Measurements from ENCODE around the gene IARS2.
A peak's percentile ranks its signal among the peaks of the same experiment; 100 is the strongest.
"Not testable (repeated sequence)": the region's sequence is repeated elsewhere in the genome, so short reads cannot be mapped to it uniquely, and the experiment has no call there.

The IARS2 gene

DNA sequence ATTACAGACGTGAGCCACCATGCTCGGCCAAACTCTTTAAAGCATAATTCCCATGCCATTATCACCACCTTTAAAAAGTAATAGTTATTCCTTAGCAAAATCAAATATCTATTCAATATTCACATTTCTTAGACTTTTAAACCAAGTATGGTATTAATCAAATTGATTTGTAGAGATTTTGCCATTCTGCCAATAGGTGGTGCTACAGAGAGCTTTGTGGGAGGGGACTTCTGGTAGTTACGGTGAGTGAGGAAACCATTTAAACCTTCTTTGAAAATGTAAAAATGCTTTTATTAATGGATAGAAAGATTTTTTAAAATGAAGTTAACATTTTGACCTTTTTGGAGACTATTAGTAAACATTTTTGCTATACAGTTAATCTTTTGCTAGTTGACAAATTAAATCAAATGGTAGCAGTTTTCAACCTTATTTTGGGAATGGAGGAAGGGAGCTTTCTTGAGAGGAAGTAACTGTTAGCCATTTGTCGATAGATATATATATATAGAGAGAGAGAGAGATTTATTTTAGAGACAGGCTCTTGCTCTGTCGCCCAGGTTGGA, 19.3 kb downstream of the IARS2 start:
- DNase-seq = peak; percentile 53

DNA sequence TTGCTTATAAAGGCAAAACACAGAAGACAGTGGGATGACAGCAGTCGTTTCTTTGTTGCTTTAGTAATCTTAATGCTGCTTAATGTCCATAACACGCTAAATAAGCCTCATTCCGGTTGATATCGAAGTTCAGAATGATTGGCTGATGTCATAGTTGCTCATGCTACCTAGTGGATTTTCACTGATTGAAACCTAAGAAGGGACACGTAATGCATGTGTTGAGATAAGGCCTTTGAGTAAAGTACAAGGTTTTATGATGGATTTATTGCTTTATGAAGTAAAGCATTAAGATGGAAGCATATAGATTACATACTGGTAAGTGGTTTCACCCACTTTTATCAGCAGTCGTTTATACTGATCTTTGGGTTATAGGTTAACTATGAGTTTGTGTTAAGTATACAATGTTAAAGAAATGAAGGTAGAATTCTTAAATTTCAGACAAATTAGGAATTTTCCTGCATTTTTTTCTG, 25.1 kb downstream of the IARS2 start:
- no peak for DNase-seq

DNA sequence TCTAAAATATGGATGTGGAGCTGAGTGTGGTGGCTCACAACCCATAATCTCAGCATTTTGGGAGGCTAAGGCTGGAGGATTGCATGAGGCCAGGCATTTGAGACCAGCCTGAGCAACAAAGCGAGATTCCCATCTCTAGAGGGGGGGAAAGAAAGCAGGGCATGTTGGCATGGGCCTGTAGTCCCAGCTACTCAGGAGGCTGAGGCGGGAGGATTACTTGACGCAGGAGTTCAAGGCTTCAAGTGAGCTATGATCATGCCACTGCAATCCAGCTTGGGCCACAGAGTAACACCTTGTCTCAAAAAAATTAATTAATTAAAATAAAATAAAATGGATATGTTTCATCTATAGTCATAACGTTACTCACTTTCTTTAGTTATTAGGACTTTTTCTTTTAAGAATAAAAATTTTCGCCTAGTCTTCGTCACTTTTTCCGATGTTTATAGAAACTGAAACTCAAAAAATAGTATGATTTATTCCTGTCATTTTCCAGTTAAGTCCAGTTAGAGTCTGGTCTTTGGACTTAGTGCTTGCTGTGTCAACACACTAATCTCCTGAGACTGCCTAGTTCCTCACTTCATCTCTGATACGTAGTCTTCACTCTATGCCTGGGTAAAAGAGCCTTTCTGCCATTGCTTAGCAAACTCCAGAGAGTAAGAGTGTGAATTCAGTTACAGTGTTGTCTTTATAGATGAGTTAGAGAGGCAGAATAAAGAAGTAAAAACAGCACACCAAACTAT, 28.0 kb downstream of the IARS2 start:
- DNase-seq = no peak

DNA sequence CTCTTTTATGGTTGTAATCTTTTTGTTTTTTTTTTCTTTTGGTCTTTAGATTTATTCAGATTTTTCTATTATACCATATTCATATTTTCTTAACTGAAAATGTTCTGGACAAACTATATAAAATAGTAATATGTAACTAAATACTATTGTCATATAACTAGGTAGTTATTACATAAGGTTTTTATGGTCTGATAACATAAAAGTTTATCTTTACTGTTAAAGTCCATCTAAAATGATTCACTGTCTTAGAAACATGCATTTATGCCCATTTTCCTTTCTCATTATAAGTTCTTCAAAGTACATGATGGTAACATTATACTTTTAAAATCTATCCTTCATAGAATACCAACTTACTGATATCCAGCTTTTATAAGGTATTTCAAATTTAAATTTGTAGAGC, 29.1 kb downstream of the IARS2 start:
- DNase-seq = no peak

DNA sequence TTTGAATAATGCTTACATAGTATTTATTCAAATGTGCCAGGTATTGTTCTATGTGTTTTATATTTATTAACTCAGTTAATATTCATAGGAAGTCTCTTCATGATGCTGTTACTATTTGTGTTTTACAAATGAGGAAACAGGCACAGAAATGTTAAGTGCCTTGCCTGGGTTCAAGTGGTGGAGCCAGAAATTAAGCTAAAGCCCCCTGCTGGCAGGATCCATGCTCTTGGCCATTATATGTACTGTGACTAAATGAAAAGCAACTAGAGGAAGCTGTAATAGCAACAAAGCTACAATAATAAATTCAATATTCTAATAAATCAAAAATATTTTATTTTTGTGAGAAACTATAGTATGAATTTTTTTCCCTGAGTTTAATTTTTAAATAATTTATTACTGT, 30.0 kb downstream of the IARS2 start:
- peak; percentile 7 for DNase-seq

DNA sequence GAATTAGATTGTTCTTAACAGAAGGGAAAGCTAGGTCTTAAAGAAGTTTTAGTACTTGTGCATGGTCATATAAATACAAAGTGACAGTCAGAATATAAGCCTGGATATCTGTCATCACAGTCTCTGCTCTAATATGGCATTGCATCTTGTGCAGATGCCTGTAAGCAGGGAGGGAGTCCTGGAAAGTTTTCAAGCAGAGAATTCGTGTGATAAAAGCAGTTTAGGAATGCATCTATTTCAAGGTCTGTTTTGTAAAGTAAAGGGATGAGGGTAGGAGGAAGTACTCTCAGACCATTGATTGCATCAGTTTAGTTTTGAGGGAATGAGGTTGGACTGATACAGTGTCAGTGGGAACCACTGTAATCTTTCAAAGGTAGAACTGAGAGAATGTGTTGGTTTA, 30.6 kb downstream of the IARS2 start:
- DNase-seq = peak; percentile 7

DNA sequence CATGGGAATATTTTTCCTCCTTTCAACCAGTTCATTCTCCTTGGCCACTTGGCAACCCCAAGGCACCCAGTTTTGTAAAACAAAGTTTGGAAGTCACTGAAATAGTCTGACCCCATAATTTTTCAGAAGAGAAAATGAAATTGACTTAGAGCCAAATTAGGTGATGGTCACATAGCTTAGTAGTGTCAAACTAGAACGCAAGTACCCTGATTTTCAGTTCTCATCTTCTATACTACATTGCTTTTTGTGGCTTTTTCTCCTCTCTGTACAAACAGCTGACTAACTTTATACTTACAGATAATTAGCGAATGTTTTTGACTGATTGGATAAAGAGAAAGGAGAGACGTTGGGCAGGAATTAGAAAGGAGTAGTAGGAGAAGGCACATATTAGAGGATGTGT, 33.1 kb downstream of the IARS2 start:
- DNase-seq = no peak

DNA sequence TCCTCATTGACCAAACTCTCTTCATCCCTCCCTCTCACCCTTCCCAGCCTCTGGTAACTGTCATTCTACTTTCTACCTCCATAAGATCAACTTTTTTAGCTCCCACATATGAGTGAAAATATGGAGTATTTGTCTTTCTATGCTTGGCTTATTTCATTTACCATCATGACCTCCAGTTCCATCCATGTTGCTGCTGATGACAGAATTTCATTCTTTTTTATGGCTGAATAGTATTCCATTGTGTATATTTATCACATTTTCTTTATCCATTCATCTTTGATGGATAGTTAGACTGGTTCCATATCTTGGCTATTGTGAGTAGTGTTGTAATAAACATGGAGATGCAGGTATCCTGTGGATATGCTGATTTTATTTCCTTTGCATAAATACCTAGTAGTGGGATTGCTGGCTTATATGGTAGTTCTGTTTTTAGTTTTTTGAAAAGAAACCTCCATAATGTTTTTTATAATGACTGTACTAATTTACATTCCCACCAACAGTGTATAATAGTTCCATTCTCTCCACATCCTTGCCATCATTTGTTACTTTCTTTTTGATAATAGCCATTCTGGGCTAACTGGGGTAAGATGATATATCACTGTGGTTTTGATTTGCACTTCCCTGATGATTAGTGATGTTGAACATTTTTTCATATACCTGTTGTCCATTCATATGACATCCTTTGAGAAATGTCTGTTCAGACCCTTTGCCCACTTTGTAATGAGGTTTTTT, 35.7 kb downstream of the IARS2 start:
- no peak for DNase-seq

DNA sequence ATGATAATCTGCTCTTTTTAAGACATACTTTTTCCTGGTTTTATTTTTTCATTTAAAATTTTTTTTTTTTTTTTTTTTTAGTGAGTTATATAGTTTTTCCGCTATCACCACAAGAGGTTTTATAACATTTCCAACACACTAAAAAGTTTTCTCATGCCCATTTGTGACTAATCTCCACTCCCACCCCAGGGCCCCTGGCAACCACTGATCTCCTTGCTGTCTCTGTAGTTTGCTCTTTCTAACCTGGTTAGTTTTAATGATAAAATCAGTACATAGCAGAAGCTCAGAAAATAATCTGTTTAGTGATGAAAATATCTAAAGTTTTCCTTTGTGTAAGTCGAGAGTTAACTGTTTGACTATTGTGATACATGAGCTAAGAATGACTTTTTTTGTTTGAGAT, 41.8 kb downstream of the IARS2 start:
- DNase-seq = no peak

DNA sequence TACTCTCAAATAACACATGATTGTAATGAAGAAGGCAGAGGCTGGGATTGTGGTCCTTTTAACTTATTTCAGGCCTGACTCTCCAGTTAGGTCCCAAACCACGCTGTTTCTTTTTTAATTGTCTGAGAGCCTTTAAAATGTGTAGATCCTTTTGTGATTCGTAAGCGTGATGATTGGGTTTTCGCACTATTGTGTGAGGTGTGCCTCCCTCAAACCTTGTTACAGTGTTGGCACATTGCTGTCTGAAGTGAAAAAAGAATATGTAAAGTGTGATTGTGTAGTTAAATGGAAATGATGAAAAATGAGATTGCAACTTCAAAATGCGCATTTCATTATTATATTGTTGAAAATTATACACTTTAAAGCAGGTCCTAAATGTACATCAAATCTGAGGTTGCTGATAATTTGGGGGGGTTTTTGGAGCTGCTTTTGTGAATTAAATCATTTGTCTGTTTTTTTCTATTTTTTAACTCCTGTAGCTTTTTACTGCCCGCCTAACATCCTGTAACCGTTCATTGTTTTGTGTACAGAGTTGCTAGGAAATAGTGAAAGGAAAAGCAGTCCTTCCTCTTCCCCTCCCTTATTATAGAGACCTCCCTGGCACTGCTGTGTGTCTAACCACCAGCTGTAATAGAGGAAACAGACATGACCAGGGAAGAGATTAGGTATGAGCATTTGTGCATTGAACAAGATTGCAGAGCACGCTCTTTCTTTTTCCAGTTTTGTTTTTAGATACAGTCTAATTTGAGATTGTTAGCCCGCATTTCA, 43.3 kb downstream of the IARS2 start:
- peak; percentile 23 for DNase-seq

DNA sequence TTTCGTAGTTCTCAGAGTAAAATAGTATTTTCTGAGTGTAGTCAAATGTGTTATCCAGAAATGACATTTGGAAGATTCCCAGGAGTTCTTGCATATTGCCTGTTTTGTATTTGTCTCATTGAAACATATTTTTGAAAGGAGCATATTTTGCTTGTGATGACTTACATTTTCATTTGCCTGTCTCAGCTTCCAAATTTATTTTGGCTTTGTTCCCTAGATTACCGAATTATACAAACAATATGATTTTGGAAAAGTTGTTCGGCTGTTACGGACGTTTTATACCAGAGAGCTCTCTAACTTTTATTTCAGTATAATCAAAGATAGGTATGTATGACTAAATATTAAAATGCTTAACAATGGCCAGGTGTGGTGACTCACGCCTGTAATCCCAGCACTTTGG, 46.0 kb downstream of the IARS2 start:
- DNase-seq = no peak

DNA sequence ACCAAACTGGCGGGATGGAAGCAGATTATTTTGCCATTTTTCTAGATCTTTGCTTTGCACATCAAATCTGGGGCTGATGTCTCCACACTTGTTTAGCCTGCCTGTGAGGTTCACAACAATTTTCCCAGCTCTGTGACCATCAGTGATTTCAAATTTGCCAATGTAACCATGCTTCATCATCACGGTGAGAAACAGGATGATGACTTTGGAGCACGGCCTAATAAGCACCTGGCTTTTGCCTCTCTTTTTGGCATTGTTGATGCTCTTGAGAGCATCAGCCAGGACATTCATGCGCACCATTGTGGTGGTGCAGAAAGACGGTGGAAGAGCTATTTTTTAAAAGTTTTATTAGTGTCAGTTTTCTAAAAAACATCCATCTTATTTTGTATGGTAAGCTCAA, 50.1 kb downstream of the IARS2 start:
- no peak for DNase-seq

DNA sequence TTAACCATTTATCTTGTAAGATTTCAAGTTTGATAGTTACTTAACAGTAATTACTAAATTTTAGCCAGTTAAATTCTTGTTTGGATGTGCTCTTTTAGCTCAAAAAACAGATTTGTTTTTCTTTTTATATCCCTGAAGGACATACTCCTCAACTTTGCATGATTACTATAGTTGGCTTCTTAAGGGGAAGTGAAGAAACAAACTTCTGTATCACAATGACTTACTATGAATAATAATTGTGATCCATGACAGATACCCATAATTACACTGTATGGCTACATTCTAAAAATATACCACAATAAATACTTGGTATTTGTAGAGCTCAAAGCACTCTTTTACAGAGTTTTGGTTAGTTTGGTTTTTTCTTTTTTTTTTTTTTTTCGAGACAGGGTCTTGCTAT, 55.8 kb downstream of the IARS2 start:
- no peak for DNase-seq

DNA sequence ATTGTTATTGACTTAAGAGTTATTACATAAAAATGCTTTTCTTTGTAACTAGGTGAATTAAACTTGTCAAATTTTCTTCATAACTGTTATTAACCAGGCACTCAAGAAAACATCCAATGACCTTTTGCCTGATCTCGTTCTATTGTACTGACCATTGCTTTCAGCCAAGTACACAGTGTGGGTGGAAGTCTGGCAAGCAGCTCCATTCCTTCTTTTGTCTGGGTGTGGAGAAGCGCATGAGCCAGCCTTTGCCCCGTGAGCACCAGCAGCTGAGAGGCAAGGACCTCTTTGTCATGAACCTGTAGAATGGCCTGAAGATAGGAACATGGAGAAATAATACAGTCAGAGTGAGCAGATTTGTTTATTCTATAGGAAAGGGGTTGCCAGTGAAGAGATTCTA, 57.5 kb downstream of the IARS2 start:
- no peak for DNase-seq

DNA sequence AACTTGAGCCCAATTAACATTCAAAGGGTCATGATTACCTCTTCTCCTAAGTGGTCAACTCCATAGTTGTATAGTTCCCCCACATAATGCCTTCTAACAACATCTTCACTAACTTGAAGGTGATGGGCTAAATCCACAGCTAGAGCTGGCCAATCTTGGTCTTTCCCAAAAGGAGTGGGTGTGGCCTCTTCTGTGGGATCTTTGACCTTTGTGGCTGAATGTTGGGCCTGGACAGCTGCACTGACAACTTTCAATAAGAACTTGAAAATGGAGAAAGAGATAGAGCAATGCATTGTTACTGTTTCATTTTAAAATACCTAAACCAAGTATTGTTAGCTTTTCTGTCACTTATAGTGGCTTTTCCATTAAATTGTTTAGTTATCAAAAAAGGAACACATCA, 59.2 kb downstream of the IARS2 start:
- no peak for DNase-seq

DNA sequence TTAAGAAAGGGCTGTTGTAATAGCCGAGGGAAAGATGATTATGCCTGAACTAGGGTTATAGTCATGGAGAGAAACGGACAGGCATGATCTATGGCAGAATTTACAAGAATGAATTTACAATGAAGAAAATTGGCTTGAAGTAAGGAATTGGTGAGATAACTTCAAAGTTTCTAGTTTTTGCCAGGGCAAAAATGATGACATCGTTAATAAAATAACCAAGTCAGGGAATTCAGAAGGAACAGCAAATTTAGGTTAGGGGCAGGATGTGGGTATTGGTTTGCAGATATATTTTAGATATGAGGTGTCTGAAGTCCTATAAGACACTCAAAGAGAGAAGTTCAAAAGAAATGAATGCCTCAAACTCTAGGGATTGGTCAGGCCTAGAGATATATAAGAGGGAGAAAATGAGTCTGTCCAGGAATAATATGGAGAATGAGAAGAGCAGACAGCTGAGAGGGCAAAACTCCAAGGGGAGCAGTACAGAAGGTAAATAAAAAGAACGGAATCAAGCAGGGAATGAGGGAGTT, 62.8 kb downstream of the IARS2 start:
- DNase-seq = no peak

DNA sequence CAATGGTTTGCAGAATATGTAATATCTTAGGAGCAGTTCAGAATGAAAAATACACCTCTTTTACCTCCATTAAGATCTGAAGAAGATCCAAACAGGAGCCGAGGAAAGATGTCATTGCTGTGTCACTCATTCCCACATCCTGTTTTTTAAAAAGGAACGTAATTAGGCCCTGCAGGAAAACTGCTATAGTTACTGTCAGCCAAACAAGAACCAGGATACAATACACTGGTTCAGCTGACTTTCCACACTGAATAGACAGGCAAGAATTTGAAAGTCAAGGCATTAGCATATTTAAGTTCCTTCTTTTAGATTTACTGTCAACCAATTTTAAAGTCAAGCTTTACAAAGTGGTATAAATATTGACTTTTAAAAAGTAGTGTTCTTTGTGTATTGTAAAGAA, 63.8 kb downstream of the IARS2 start:
- no peak for DNase-seq

DNA sequence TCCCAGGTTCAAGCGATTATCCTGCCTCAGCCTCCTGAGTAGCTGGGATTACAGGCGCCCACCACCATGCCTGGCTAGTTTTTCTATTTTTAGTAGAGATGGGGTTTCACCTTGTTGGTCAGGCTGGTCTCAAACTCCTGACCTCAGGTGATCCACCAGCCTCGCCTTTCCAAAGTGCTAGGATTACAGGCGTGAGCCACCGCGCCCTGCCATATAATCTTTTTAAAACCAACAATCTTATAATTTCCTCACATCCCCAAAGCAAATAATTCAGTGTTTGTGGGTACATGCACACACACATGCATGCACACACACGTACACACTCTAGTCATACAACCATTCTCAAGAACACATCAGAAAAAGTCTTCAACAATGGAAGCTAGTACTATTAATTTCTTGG, 64.6 kb downstream of the IARS2 start:
- DNase-seq = not testable (repeated sequence)

DNA sequence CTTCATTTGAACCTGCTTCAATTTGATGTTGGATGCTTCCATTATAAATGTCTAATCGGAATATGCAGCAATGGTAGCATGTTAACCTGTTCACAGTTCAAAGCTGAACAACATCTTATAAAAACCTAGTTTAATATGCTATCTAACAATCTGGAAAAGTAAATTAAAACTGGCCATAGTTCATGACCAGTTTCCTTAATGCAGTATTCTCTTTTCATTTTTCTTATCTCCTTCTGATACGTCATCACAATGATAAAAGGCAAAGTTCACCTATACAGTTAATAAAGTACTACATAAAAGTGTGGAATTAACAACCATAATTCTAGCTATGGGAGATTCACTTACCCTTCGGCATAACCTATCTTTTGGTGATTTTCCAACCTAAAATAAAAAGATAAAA, 65.1 kb downstream of the IARS2 start:
- DNase-seq = no peak

DNA sequence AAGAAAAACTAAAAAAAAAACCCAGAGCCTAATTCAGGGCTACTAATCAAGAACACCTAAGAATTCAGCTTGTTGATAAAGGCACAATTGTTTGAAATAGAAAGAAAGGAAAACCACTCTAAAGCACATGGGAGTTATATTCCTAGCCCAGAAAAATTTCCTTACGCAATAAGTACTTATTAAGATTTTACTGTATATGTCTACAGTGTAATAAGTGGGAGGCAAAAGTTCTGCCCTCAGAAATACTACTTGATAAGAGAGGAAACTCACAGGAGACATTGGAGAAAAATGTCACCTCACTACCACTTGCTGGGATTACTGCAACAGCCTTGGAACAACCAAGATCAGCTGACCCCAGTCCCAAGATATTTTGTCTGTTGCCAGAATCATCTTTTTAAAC, 66.1 kb downstream of the IARS2 start:
- DNase-seq = no peak

DNA sequence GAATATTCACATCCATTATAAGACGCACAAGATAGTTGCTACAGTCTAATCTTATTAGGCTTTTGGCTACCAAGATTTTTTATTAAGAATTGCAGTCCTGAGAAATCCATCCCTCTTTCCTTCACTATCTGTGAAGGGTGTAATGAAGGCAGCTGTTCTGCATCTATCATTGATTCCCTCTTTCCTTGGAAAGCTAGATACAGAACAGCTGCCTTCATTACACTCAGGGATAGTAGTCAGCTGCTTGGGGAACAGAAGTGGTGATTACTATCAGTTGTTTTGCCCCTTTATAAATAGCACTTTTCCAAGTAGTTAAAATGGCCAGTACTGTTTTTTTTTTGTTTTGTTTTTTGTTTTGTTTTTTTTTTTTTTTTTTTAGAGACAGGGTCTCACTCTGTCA, 70.2 kb downstream of the IARS2 start:
- no peak for DNase-seq

DNA sequence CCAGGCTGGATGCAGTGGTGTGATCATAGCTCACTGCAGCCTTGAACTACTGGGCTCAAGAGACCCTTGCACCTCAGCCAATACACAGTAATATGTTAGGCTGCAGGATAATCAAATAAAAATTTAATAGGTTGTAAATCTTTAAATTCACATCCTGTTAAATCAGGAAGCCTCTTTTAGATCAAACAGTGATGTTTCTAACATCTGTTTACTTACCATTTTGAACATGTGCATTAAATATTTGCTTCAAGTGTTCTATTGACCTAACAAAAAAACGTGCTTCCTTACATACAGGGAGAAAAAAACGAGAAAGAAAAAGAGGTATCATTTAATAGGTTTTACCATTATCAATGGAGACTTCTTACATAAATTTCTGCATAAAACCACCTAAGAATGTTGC, 70.6 kb downstream of the IARS2 start:
- DNase-seq = no peak

DNA sequence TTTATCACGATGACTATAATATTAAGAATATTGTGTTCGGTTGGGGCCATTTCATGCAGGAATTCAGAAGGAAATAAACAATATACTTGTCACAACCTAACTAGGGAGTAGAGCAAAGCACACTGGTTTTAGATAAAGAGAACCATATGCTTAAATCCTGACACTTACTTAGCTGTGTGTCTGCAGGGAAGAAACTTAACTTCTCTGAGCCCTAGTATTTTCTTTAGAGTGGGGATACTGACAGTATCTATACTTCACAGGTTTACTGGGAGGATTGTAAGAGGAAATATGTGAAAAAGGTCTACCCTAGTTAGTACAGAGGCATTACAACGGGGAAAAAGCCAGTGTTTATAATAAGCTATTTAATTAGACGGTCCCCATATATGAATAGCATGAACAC, 72.9 kb downstream of the IARS2 start:
- no peak for DNase-seq
